ENCODE results near the gene NCBP2L. TPM values are rescaled to one million over a fixed set of nuclear protein-coding genes. Genes with fewer than 3 reads are reported as not detected.

NCBP2L gene
- total and polyA plus RNA-seq, 2 donors (not counting 3 experiments of a cell fraction or from before 2014, with no cell fraction given) = not detected

GRCh38 chrX:107763647-107764046 lies 13.9 kb upstream of the NCBP2L start:
- intact Hi-C loops (cut with micrococcal nuclease) (no loop called here), dilution Hi-C loops (cut with MboI; ENCODE audit: extremely low pct_ligation_motif_present, low sequenced_read_pairs) (no loop called here)
- H3K4me2 ChIP-seq (ENCODE audit: insufficient read depth, low read length) = no peak overlapping the region
- no peaks in the 10 kb centered on the region for H3K79me2 ChIP-seq (ENCODE audit: control insufficient read depth, insufficient read depth, low read length)
- H3K9me3 ChIP-seq (replicated peaks; ENCODE audit: control insufficient read depth, insufficient read depth, low read length) = no peaks in the 10 kb centered on the region
- no peak for DNase-seq (ENCODE audit: low read depth, low spot score)
- H3K27me3 ChIP-seq (ENCODE audit: control insufficient read depth in 2 of 2, insufficient read depth in 2 of 2, low read length in 2 of 2) = no peaks in the 10 kb centered on the region
- no peak overlapping the region for H3K9ac ChIP-seq (replicated peaks; ENCODE audit: extremely low read depth, insufficient read depth, low read length)
- H3K36me3 ChIP-seq (ENCODE audit: control insufficient read depth in 2 of 2, extremely low read depth in 1 of 2, insufficient read depth in 2 of 2, low read length in 2 of 2) = no peaks in the 10 kb centered on the region
- CTCF ChIA-PET = no interaction called here
- TF ChIP-seq MAX (IDR thresholded peaks at IDR 0.05; ENCODE audit: insufficient read depth, insufficient read length) (no peak), FOS (IDR thresholded peaks at IDR 0.05; ENCODE audit: borderline replicate concordance, insufficient read depth, low read length) (no peak), CTCF (IDR thresholded peaks at IDR 0.05; ENCODE audit: extremely low read depth in 1 of 2, insufficient read depth in 1 of 2, low read depth in 1 of 2, low read length in 2 of 2) (no peak), GATA2 (IDR thresholded peaks at IDR 0.05; ENCODE audit: insufficient read depth, insufficient read length, low read depth, low read length) (no peak), JUN (IDR thresholded peaks at IDR 0.05; ENCODE audit: borderline replicate concordance, insufficient read depth, insufficient read length, low read depth) (no peak), MYC (IDR thresholded peaks at IDR 0.05; ENCODE audit: low read depth, low read length) (no peak), POLR2A (IDR thresholded peaks at IDR 0.05; ENCODE audit: low read depth, low read length) (no peak), POLR2AphosphoS5 (IDR thresholded peaks at IDR 0.05; ENCODE audit: insufficient read depth, low read depth, low read length) (no peak), EZH2 (IDR thresholded peaks at IDR 0.05; ENCODE audit: borderline replicate concordance, low read depth, low read length, severe bottlenecking) (no peak)
- FAIRE-seq = no peak
- H3K4me1 ChIP-seq (ENCODE audit: control insufficient read depth, extremely low read depth, insufficient read depth, low read length) = no peaks in the 10 kb centered on the region
- H3K4me3 ChIP-seq (replicated peaks in 1 of 3; ENCODE audit: insufficient read depth in 1 of 3, low read depth in 1 of 3, low read length in 3 of 3) = no peak overlapping the region
- H2AFZ ChIP-seq (ENCODE audit: low read depth, low read length) = no peak overlapping the region
- H3K27ac ChIP-seq (ENCODE audit: insufficient read depth, low read depth, low read length) = no peak overlapping the region
- BruUV-seq (replicated peaks) = no TSS peak
- H3K9me1 ChIP-seq (replicated peaks; ENCODE audit: control insufficient read depth, extremely low read depth, insufficient read depth, low read length) = no peaks in the 10 kb centered on the region
- POLR2A ChIA-PET = no interaction called here
- H4K20me1 ChIP-seq (replicated peaks; ENCODE audit: control insufficient read depth, extremely low read depth, insufficient read depth, low read length) = no peaks in the 10 kb centered on the region

Measured in endothelial cell of umbilical vein (primary cell).